ENCODE data around the gene ZGRF1.
"Not testable (repeated sequence)": the region's sequence is repeated elsewhere in the genome, so short reads cannot be mapped to it uniquely, and the experiment has no call there.

Gene ZGRF1

GRCh38 chr4:112642526-112642925, 5.8 kb upstream of the ZGRF1 start:
- no peak for DNase-seq (ENCODE audit: low read depth in 2 of 3, low spot score in 2 of 3)

- no peak for DNase-seq (ENCODE audit: low read depth in 2 of 3, low spot score in 2 of 3)
These were observed 800 bp upstream of the ZGRF1 start for GRCh38 chr4:112637552-112637866.

GRCh38 chr4:112633477-112634235, 3.1 kb downstream of the ZGRF1 start:
- no peak for DNase-seq (ENCODE audit: low read depth in 2 of 3, low spot score in 2 of 3)

- DNase-seq (ENCODE audit: low read depth in 2 of 3, low spot score in 2 of 3) = no peak
These were observed 10.5 kb downstream of the ZGRF1 start for GRCh38 chr4:112626228-112626627.

GRCh38 chr4:112616984-112617383, 19.7 kb downstream of the ZGRF1 start:
- DNase-seq (ENCODE audit: low read depth in 2 of 3, low spot score in 2 of 3) = no peak

GRCh38 chr4:112612814-112613213, 23.9 kb downstream of the ZGRF1 start:
- not testable (repeated sequence) for DNase-seq (ENCODE audit: low read depth in 2 of 3, low spot score in 2 of 3)

GRCh38 chr4:112604589-112604988, 32.1 kb downstream of the ZGRF1 start:
- no peak for DNase-seq (ENCODE audit: low read depth in 2 of 3, low spot score in 2 of 3)

GRCh38 chr4:112594993-112595392, 41.7 kb downstream of the ZGRF1 start:
- no peak for DNase-seq (ENCODE audit: low read depth in 2 of 3, low spot score in 2 of 3)

GRCh38 chr4:112593438-112594133, 43.1 kb downstream of the ZGRF1 start:
- DNase-seq (ENCODE audit: low read depth in 2 of 3, low spot score in 2 of 3) = no peak

GRCh38 chr4:112592717-112593116, 44.0 kb downstream of the ZGRF1 start:
- no peak for DNase-seq (ENCODE audit: low read depth in 2 of 3, low spot score in 2 of 3)

- no peak for DNase-seq (ENCODE audit: low read depth in 2 of 3, low spot score in 2 of 3)
These were observed 45.1 kb downstream of the ZGRF1 start for GRCh38 chr4:112591593-112591992.

- DNase-seq (ENCODE audit: low read depth in 2 of 3, low spot score in 2 of 3) = no peak
These were observed 47.5 kb downstream of the ZGRF1 start for GRCh38 chr4:112589206-112589605.

- no peak for DNase-seq (ENCODE audit: low read depth in 2 of 3, low spot score in 2 of 3)
These were observed 50.6 kb downstream of the ZGRF1 start for GRCh38 chr4:112585977-112586736.

- DNase-seq (ENCODE audit: low read depth in 2 of 3, low spot score in 2 of 3) = no peak
These were observed 69.2 kb downstream of the ZGRF1 start for GRCh38 chr4:112567536-112567935.

- DNase-seq (ENCODE audit: low read depth in 2 of 3, low spot score in 2 of 3) = no peak
These were observed 71.9 kb downstream of the ZGRF1 start for GRCh38 chr4:112564706-112565270.

GRCh38 chr4:112563431-112564200, 73.1 kb downstream of the ZGRF1 start:
- DNase-seq (ENCODE audit: low read depth in 2 of 3, low spot score in 2 of 3) = no peak

GRCh38 chr4:112562254-112562879, 74.3 kb downstream of the ZGRF1 start:
- DNase-seq (ENCODE audit: low read depth in 2 of 3, low spot score in 2 of 3) = no peak

- no peak for DNase-seq (ENCODE audit: low read depth in 2 of 3, low spot score in 2 of 3)
These were observed 76.6 kb downstream of the ZGRF1 start for GRCh38 chr4:112560084-112560483.

GRCh38 chr4:112559053-112559452, 77.7 kb downstream of the ZGRF1 start:
- DNase-seq (ENCODE audit: low read depth in 2 of 3, low spot score in 2 of 3) = no peak

GRCh38 chr4:112557676-112558411, 78.9 kb downstream of the ZGRF1 start:
- DNase-seq (ENCODE audit: low read depth in 2 of 3, low spot score in 2 of 3) = no peak
